Left lung (tissue), 10 donors: ENCODE results near the gene JPH3. TPM values are rescaled to one million over a fixed set of nuclear protein-coding genes. Genes with fewer than 3 reads are reported as not detected.
A peak's percentile ranks its signal among the peaks of the same experiment; 100 is the strongest.
"Not testable (repeated sequence)": the region's sequence is repeated elsewhere in the genome, so short reads cannot be mapped to it uniquely, and the experiment has no call there.

Experiments used
- ATAC-seq: fragments of 200-7000 bp; cut with Tn5 transposase; one replicate; pipeline ENCODE4 v1.9.1; 2020; ENCODE audit warnings: moderate library complexity
- DNase-seq, 4 donors: peaks; one replicate each; pipeline ENCODE4 v3.0.0-alpha.2; 2013 to 2020
- H3K27ac ChIP-seq, 2 donors: fragments of 200-600 bp; sonication (generic) in 1 of 2; one replicate each; pipeline versions ENCODE4 v1.5.0 to v1.8.0; 2020 to 2021
- H3K27me3 ChIP-seq, 2 donors: fragments of 200-600 bp; sonication (generic) in 1 of 2; one replicate each; pipeline versions ENCODE4 v1.5.0 to v1.8.0; 2020 to 2021
- H3K36me3 ChIP-seq, 2 donors: fragments of 200-600 bp; sonication (generic) in 1 of 2; one replicate each; pipeline versions ENCODE4 v1.5.0 to v1.8.0; 2020 to 2021
- H3K4me1 ChIP-seq, 2 donors: fragments of 200-600 bp; one replicate each; pipeline ENCODE4 v1.8.0; 2021
- H3K4me3 ChIP-seq, 2 donors: fragments of 200-600 bp; sonication (generic) in 1 of 2; one replicate each; pipeline versions ENCODE4 v1.5.0 to v1.8.0; 2020 to 2021; ENCODE audit warnings: mild to moderate bottlenecking in 1 of 2
- H3K9me3 ChIP-seq, 2 donors: fragments of 200-600 bp; sonication (generic) in 1 of 2; one replicate each; pipeline versions ENCODE4 v1.5.0 to v1.8.0; 2020 to 2021
- intact Hi-C, 2 donors: fragments of 100-400 bp; cut with DNase I; formaldehyde crosslinking; loops; one replicate each; pipeline versions ENCODE4 v1.11.2 to v1.14.2; 2022
- polyA plus RNA-seq, 6 donors: library from polyadenylated mRNA; unstranded; fragments of 120-200 nt; gene quantifications; one replicate each; pipeline ENCODE4 v1.2.1, GENCODE V29; 2013; ENCODE audit not compliant: insufficient read length in 6 of 6
- total RNA-seq, 2 donors: library from RNA; stranded (reverse); fragmentation: NEBNext Ultra II Directional; extraction: Animal tissue kit (Norgen Biotek cat#: 25700); gene quantifications; one replicate each; pipeline ENCODE4 v1.2.1, GENCODE V29; 2021
- TF ChIP-seq, protein P1 (sequence below), 2 donors: fragments of 200-600 bp; sonication (generic) in 1 of 2; IDR thresholded peaks; one replicate each; pipeline versions ENCODE4 v1.5.0 to v1.8.0; 2021; ENCODE audit warnings: antibody characterized with exemption in 2 of 2
- donor health status: DM: no; HTN: yes; CAD: no.
- donor health status: DM: no; HTN: no; CAD: no.

The JPH3 gene
- total and polyA plus RNA-seq, 8 donors, result 0.06 to 2.5 (median 1.2) TPM; not detected in 1

DNA sequence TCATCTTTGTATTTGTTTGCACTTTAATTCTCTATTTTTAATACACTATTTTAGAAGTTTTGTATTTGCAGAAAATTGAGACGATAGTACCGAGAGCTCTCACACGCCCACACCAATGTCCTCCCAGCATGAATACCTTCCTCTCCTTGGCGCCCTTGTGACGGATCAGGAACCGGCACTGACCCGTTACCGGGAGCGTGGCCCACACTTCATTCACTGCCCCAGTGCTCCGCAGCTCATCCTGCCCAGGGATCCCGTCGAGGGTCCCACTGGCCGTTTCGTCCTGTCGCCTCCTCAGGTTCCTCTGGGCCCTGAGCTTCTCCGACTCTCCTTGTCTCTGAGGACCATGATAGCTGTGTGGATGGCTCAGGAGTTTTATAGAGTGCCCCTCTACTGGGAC, 112.9 kb downstream of the JPH3 start:
- Histone ChIP-seq H3K27me3 (no peaks in the 10 kb centered on the region), H3K4me3 (no peak overlapping the region), H3K36me3 (peaks cover 0 to 87% of the 10 kb centered on the region in 2 donors), H3K9me3 (no peaks in the 10 kb centered on the region), H3K4me1 (no peaks in the 10 kb centered on the region), H3K27ac (no peak overlapping the region)
- TF ChIP-seq, protein P1, sequence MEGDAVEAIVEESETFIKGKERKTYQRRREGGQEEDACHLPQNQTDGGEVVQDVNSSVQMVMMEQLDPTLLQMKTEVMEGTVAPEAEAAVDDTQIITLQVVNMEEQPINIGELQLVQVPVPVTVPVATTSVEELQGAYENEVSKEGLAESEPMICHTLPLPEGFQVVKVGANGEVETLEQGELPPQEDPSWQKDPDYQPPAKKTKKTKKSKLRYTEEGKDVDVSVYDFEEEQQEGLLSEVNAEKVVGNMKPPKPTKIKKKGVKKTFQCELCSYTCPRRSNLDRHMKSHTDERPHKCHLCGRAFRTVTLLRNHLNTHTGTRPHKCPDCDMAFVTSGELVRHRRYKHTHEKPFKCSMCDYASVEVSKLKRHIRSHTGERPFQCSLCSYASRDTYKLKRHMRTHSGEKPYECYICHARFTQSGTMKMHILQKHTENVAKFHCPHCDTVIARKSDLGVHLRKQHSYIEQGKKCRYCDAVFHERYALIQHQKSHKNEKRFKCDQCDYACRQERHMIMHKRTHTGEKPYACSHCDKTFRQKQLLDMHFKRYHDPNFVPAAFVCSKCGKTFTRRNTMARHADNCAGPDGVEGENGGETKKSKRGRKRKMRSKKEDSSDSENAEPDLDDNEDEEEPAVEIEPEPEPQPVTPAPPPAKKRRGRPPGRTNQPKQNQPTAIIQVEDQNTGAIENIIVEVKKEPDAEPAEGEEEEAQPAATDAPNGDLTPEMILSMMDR (IDR thresholded peaks at IDR 0.05), result no peak
- DNase-seq, result no peak
- no peak for ATAC-seq
- intact Hi-C loops, result no loop called here

DNA sequence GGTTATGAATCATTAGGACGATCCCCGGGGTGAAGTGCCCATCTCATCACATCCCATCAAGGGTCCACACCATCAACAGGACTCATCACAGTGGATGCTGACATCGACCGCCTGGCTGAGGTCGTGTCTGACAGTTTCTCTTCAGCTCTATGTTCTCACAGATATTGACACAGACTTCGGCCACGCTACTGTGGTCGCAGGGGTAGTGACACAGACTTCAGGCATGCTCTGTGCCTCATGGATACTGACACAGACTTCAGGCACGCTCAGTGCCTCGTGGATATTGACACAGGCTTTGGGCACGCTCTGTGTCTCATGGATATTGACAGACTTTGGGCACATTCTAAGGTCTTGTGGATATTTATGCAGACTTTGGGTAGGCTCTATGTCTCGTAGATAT, 113.3 kb downstream of the JPH3 start:
- intact Hi-C loops, result no loop called here
- Histone ChIP-seq H3K27me3 (no peaks in the 10 kb centered on the region), H3K9me3 (no peaks in the 10 kb centered on the region), H3K36me3 (peaks cover 0 to 85% of the 10 kb centered on the region in 2 donors), H3K4me1 (no peaks in the 10 kb centered on the region), H3K27ac (no peak overlapping the region), H3K4me3 (no peak overlapping the region)
- TF ChIP-seq, protein P1 (IDR thresholded peaks at IDR 0.05), result no peak
- no peak for DNase-seq
- no peak for ATAC-seq

DNA sequence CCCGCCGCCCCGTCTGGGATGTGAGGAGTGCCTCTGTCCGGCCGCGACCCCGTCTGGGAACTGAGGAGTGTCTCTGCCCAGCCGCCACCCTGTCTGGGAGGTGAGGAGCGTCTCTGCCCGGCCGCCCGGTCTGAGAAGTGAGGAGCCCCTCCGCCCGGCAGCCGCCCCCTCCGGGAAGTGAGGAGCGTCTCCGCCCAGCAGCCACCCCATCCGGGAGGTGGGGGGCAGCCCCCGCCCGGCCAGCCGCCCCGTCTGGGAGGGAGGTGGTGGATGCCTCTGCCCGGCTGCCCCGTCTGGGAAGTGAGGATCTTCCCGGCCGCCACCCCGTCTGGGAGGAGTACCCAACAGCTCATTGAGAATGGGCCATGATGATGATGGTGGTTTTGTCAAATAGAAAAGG, 116.5 kb downstream of the JPH3 start:
- H3K4me1 ChIP-seq, H3K9me3 ChIP-seq, ATAC-seq, H3K27me3 ChIP-seq, H3K4me3 ChIP-seq, H3K27ac ChIP-seq, intact Hi-C loops: not testable (repeated sequence)
- DNase-seq, result peak in 1 of 4 donors; percentile 75
- peaks cover 0 to 80% of the 10 kb centered on the region in 2 donors for H3K36me3 ChIP-seq

DNA sequence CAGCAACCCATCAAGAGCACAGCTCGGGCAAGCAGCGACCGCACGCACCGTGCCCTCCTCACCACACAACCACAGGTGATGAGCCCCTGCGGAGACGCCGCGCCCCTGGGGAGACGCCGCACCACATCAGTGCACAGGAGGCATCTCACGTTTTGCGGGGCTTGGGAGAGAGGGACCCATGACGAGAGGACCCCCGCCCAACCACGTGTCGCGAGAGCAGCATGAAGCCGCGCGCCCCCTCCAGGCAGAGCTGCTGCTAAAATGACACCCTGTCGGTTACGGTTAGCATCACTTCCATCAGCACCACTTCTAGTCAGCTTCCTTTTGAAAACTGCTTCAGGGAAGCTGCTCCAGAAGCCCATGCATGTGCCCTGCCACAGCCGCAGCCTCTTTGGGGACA, 118.1 kb downstream of the JPH3 start:
- Histone ChIP-seq H3K4me3 (no peak overlapping the region), H3K27me3 (no peaks in the 10 kb centered on the region), H3K4me1 (peaks cover 3 to 5% of the 10 kb centered on the region in 2 donors), H3K9me3 (no peaks in the 10 kb centered on the region), H3K27ac (no peak overlapping the region), H3K36me3 (peaks cover 0 to 70% of the 10 kb centered on the region in 2 donors)
- intact Hi-C loops, result no loop called here
- TF ChIP-seq, protein P1 (IDR thresholded peaks at IDR 0.05), result no peak
- DNase-seq (no peak), ATAC-seq (no peak)

DNA sequence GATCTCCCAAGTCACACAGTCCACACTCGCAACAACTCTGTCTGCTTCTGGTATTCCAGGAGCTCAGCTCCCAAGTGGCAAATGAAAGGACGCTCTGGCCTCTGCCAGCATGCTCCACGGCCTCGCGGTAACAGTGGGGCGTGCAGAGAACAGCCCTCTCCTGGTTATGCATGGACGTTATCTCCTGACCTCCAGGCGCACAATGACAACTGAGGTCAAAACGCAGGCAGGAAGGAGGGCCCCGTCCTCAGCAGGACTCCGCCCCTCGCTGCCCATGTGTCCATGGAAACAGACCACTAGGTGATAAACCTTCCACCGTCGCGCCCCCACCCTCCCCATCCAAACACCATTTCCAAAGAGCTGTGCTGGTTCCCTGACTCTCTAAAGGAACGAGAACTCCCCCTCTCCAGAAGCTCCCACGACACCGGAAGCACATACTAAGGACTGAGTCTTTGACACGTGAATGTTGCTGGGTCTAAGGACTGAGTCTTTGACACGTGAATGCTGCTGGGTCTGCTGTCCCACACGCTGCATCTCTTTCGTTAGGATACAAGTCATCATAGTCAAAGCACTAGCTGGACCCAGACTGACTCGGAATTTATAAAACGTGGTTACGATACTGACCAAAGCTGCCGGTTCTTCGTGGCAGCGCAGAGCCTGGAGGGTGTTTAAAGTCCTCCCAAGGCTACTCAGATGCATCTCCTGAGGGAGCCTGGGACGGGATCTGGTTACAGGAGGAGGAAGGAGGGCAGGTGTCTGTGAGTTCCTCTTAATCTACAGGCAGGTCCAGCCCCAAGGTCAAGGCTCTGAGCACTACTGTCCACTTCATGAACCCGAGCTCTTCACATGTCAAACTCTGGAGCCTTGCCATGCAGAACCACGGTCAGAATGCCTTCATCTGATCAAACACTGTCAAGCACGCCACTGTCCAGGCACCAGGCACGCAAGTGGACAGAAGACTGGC, 119.6 kb downstream of the JPH3 start:
- H3K4me1 ChIP-seq, result peaks cover 3 to 5% of the 10 kb centered on the region in 2 donors
- TF ChIP-seq, protein P1 (IDR thresholded peaks at IDR 0.05), result no peak
- DNase-seq (no peak), ATAC-seq (no peak)
- no peak overlapping the region for H3K4me3 ChIP-seq
- H3K27ac ChIP-seq, result no peak overlapping the region
- intact Hi-C loops, result no loop called here
- H3K27me3 ChIP-seq, result no peaks in the 10 kb centered on the region
- H3K36me3 ChIP-seq, result peaks cover 0 to 62% of the 10 kb centered on the region in 2 donors
- H3K9me3 ChIP-seq, result no peaks in the 10 kb centered on the region
